Liver (tissue), 9 donors: ENCODE data around the gene SCRG1. TPM values are rescaled to one million over a fixed set of nuclear protein-coding genes. Genes with fewer than 3 reads are reported as not detected.

Experiments
- DNase-seq: peaks from one replicate; pipeline ENCODE4 v3.0.0-alpha.2; 2017; ENCODE audit warnings: low spot score
- H3K27ac ChIP-seq, 2 donors: one replicate each; pipeline ENCODE4 v1.7.0; 2013; ENCODE audit warnings: inconsistent platforms in 2 of 2, low read length in 2 of 2, control low read depth in 1 of 2, low read depth in 1 of 2, mild to moderate bottlenecking in 1 of 2
- H3K27me3 ChIP-seq, 4 donors: one replicate each; pipeline versions ENCODE4 v1.6.1 to v1.7.0; 2013; ENCODE audit warnings: low read length in 3 of 4, inconsistent platforms in 1 of 4, mild to moderate bottlenecking in 1 of 4, moderate library complexity in 1 of 4; ENCODE audit not compliant: control insufficient read depth in 4 of 4, insufficient read depth in 4 of 4
- H3K36me3 ChIP-seq, 4 donors: one replicate each; pipeline versions ENCODE4 v1.6.1 to v1.7.0; 2013; ENCODE audit warnings: low read length in 3 of 4, mild to moderate bottlenecking in 3 of 4, low read depth in 1 of 4, moderate library complexity in 1 of 4; ENCODE audit not compliant: control insufficient read depth in 4 of 4, insufficient read depth in 3 of 4
- H3K4me1 ChIP-seq, 4 donors: one replicate each; pipeline versions ENCODE4 v1.6.1 to v1.7.0; 2013; ENCODE audit warnings: low read length in 3 of 4, mild to moderate bottlenecking in 3 of 4, moderate library complexity in 1 of 4; ENCODE audit not compliant: control insufficient read depth in 4 of 4, insufficient read depth in 4 of 4
- H3K4me3 ChIP-seq, 3 donors: one replicate each; pipeline versions ENCODE4 v1.6.1 to v1.7.0; 2013; ENCODE audit warnings: low read length in 3 of 3, control low read depth in 1 of 3, low read depth in 1 of 3, mild to moderate bottlenecking in 1 of 3
- H3K9ac ChIP-seq, 2 donors: one replicate each; pipeline ENCODE4 v1.7.0; 2013; ENCODE audit warnings: low read length in 2 of 2, mild to moderate bottlenecking in 2 of 2, moderate library complexity in 2 of 2, control low read depth in 1 of 2, low read depth in 1 of 2
- H3K9me3 ChIP-seq, 4 donors: one replicate each; pipeline versions ENCODE4 v1.6.1 to v1.7.0; 2013; ENCODE audit warnings: low read length in 3 of 4; ENCODE audit not compliant: control insufficient read depth in 4 of 4
- ATF3 ChIP-seq: IDR thresholded peaks from 2 replicates; pipeline ENCODE4 v1.6.1; 2016; ENCODE audit warnings: antibody characterized with exemption
- CTCF ChIP-seq: fragments of 150-350 bp; IDR thresholded peaks from 2 replicates; pipeline ENCODE4 v1.5.1; 2017; ENCODE audit warnings: improper control_type of control experiment, low read depth, low read length; ENCODE audit not compliant: missing input control
- EGR1 ChIP-seq, 2 donors: IDR thresholded peaks; 2 replicates each; pipeline ENCODE4 v1.6.1; 2016 to 2018; ENCODE audit warnings: antibody characterized with exemption in 2 of 2, low read depth in 2 of 2
- FOXA1 ChIP-seq: IDR thresholded peaks from 2 replicates; pipeline ENCODE4 v1.6.1; 2016; ENCODE audit warnings: antibody characterized with exemption
- FOXA2 ChIP-seq: IDR thresholded peaks from 2 replicates; pipeline ENCODE4 v1.6.1; 2016; ENCODE audit warnings: antibody characterized with exemption
- GABPA ChIP-seq, 2 donors: IDR thresholded peaks in 1 of 2; conservative IDR thresholded peaks in 1 of 2; 2 replicates each; pipeline ENCODE4 v1.6.1; 2016; ENCODE audit warnings: antibody characterized with exemption in 2 of 2, mild to moderate bottlenecking in 1 of 2, moderate library complexity in 1 of 2
- HNF4A ChIP-seq, 2 donors: conservative IDR thresholded peaks; 2 replicates each; pipeline ENCODE4 v1.6.1; 2016; ENCODE audit warnings: antibody characterized with exemption in 2 of 2, mild to moderate bottlenecking in 2 of 2
- HNF4G ChIP-seq: IDR thresholded peaks from 2 replicates; pipeline ENCODE4 v1.6.1; 2016; ENCODE audit warnings: antibody characterized with exemption
- JUND ChIP-seq, 2 donors: IDR thresholded peaks; 2 replicates each; pipeline ENCODE4 v1.6.1; 2016; ENCODE audit warnings: antibody characterized with exemption in 2 of 2
- MAX ChIP-seq: IDR thresholded peaks from 2 replicates; pipeline ENCODE4 v1.6.1; 2016; ENCODE audit warnings: antibody characterized with exemption
- NR2F2 ChIP-seq: IDR thresholded peaks from 2 replicates; pipeline ENCODE4 v1.6.1; 2016; ENCODE audit warnings: antibody characterized with exemption
- RAD21 ChIP-seq, 2 donors: IDR thresholded peaks; 2 replicates each; pipeline ENCODE4 v1.6.1; 2016; ENCODE audit warnings: antibody characterized with exemption in 2 of 2, mild to moderate bottlenecking in 2 of 2
- REST ChIP-seq: IDR thresholded peaks from 2 replicates; pipeline ENCODE4 v1.6.1; 2016; ENCODE audit warnings: antibody characterized with exemption, mild to moderate bottlenecking
- RXRA ChIP-seq, 2 donors: IDR thresholded peaks; 2 replicates each; pipeline ENCODE4 v1.6.1; 2017 to 2018; ENCODE audit warnings: antibody characterized with exemption in 2 of 2, mild to moderate bottlenecking in 1 of 2
- TAF1 ChIP-seq: conservative IDR thresholded peaks from 2 replicates; pipeline ENCODE4 v1.6.1; 2016; ENCODE audit warnings: antibody characterized with exemption, mild to moderate bottlenecking
- YY1 ChIP-seq: IDR thresholded peaks from 2 replicates; pipeline ENCODE4 v1.6.1; 2016; ENCODE audit warnings: antibody characterized with exemption, mild to moderate bottlenecking
- ZBTB33 ChIP-seq: IDR thresholded peaks from 2 replicates; pipeline ENCODE4 v1.6.1; 2016; ENCODE audit warnings: antibody characterized with exemption
- WGBS: extraction: QIAGEN DNeasy Blood & Tissue Kit; methylation state at CpG from one replicate; pipeline ENCODE4 v1.1.7; 2013; 5-methylcytosine and 5-hydroxymethylcytosine counted together
- polyA plus RNA-seq, 2 donors: library from polyadenylated mRNA; stranded (reverse) in 1 of 2; unstranded in 1 of 2; fragments of 200-250 nt in 1 of 2; fragments of >200 nt in 1 of 2; fragmentation: Nextera tagmentation in 1 of 2; extraction: Ambion mirVana in 1 of 2; gene quantifications; one replicate each; pipeline versions ENCODE4 v1.2.1 to v1.2.3, GENCODE V29; 2013 to 2015
- total RNA-seq, 2 donors: library from RNA; depleted of rRNA; stranded (reverse); fragments of >200 nt; gene quantifications; one replicate each; pipeline ENCODE4 v1.2.3, GENCODE V29; 2014
- donor health status: healthy.
- donor health status: healthy.
- donor health status: healthy.
- donor health status: healthy.
- donor health status: healthy.

Gene SCRG1
- total and polyA plus RNA-seq, 4 donors = under 0.01 to 0.46 (median 0.01) TPM; not detected in 1

- Histone ChIP-seq H3K27ac (no peak overlapping the region), H3K9ac (no peak overlapping the region), H3K27me3 (no peaks in the 10 kb centered on the region), H3K36me3 (no peaks in the 10 kb centered on the region), H3K9me3 (no peaks in the 10 kb centered on the region), H3K4me3 (no peak overlapping the region), H3K4me1 (no peaks in the 10 kb centered on the region)
- TF ChIP-seq EGR1 (IDR thresholded peaks at IDR 0.05; ENCODE audit: low read depth in 2 of 2) (no peak), RAD21 (IDR thresholded peaks at IDR 0.05) (no peak), YY1 (no peak)
- no peak for DNase-seq
- 93% methylated on average over 6 of the region's 6 CpGs for WGBS
Observed at GRCh38 chr4:173436771-173437265, 37.9 kb upstream of the SCRG1 start.

- Histone ChIP-seq H3K4me3 (no peak overlapping the region), H3K9ac (no peak overlapping the region), H3K27me3 (no peaks in the 10 kb centered on the region), H3K4me1 (no peaks in the 10 kb centered on the region), H3K9me3 (no peaks in the 10 kb centered on the region), H3K36me3 (no peaks in the 10 kb centered on the region), H3K27ac (no peak overlapping the region)
- no peak for TF ChIP-seq RXRA (IDR thresholded peaks at IDR 0.05)
- no peak for TF ChIP-seq ZBTB33
- no peak for TF ChIP-seq EGR1 (IDR thresholded peaks at IDR 0.05; ENCODE audit: low read depth in 2 of 2)
- TF ChIP-seq RAD21 (IDR thresholded peaks at IDR 0.05) = no peak
- no peak for TF ChIP-seq CTCF
- TF ChIP-seq TAF1 = no peak
- no peak for TF ChIP-seq FOXA2
- no peak for TF ChIP-seq HNF4G
- TF ChIP-seq FOXA1 = no peak
- no peak for TF ChIP-seq YY1
- TF ChIP-seq REST = no peak
- no peak for DNase-seq
- WGBS = 78% methylated on average over 5 of the region's 5 CpGs
Observed at GRCh38 chr4:173436149-173436579, 37.2 kb upstream of the SCRG1 start.

GRCh38 chr4:173434231-173434630, 35.3 kb upstream of the SCRG1 start:
- no peak overlapping the region for H3K9ac ChIP-seq
- no peak overlapping the region for H3K4me3 ChIP-seq
- no peaks in the 10 kb centered on the region for H3K9me3 ChIP-seq
- 84% methylated on average over 7 of the region's 7 CpGs for WGBS
- H3K27me3 ChIP-seq = no peaks in the 10 kb centered on the region
- H3K4me1 ChIP-seq = no peaks in the 10 kb centered on the region
- H3K27ac ChIP-seq = no peak overlapping the region
- DNase-seq = no peak
- no peaks in the 10 kb centered on the region for H3K36me3 ChIP-seq
- TF ChIP-seq RXRA (IDR thresholded peaks at IDR 0.05) (no peak), HNF4G (no peak), EGR1 (IDR thresholded peaks at IDR 0.05; ENCODE audit: low read depth in 2 of 2) (no peak), HNF4A (conservative IDR thresholded peaks at IDR 0.05) (no peak), TAF1 (no peak), JUND (IDR thresholded peaks at IDR 0.05) (no peak), YY1 (no peak), ZBTB33 (no peak), NR2F2 (no peak), RAD21 (IDR thresholded peaks at IDR 0.05) (no peak), GABPA (IDR thresholded peaks at IDR 0.05 in 1 of 2, conservative IDR thresholded peaks at IDR 0.05 in 1 of 2) (no peak), MAX (no peak), FOXA2 (no peak), ATF3 (no peak)
